CD4-positive, alpha-beta memory T cell (primary cell): ENCODE data around the gene SMIM1. TPM values are rescaled to one million over a fixed set of nuclear protein-coding genes. Genes with fewer than 3 reads are reported as not detected.

ENCODE experiments used
- CTCF ChIA-PET: fragments of 350-600 bp; sonication (Branson Sonifier 250); formaldehyde crosslinking; loops from one replicate; lab custom pipeline; 2021; ENCODE audit warnings: inconsistent platforms; ENCODE audit not compliant: partially characterized antibody; lab: Charles Lee
- POLR2A ChIA-PET: fragments of 350-600 bp; sonication (Branson Sonifier 250); formaldehyde crosslinking; loops from one replicate; lab custom pipeline; 2021; ENCODE audit not compliant: partially characterized antibody; lab: Charles Lee
- DNase-seq, 5 donors: peaks; one replicate each; pipeline versions ENCODE4 v3.0.0 to v3.0.0-alpha.2; 2020 to 2022; ENCODE audit warnings: mixed read lengths in 1 of 5
- H3K27ac ChIP-seq: one replicate; pipeline ENCODE4 v1.7.0; 2013; ENCODE audit warnings: low read depth, low read length
- H3K27me3 ChIP-seq: 2 replicates; pipeline ENCODE4 v1.7.0; 2013; ENCODE audit warnings: mild to moderate bottlenecking, low read length, moderate library complexity; ENCODE audit not compliant: insufficient read depth
- H3K36me3 ChIP-seq: 2 replicates; pipeline ENCODE4 v1.7.0; 2013; ENCODE audit warnings: mild to moderate bottlenecking, low read length, moderate library complexity; ENCODE audit not compliant: insufficient read depth
- H3K4me1 ChIP-seq: 2 replicates; pipeline ENCODE4 v1.7.0; 2013; ENCODE audit warnings: mild to moderate bottlenecking, low read length, moderate library complexity; ENCODE audit not compliant: insufficient read depth
- H3K4me3 ChIP-seq, 2 donors: one replicate each; pipeline ENCODE4 v1.7.0; 2013; ENCODE audit warnings: low read length in 2 of 2, mild to moderate bottlenecking in 1 of 2
- H3K9me3 ChIP-seq, 2 donors: one replicate each; pipeline ENCODE4 v1.7.0; 2013; ENCODE audit warnings: low read length in 2 of 2, control low read depth in 1 of 2; ENCODE audit not compliant: control insufficient read depth in 1 of 2
- H3K27ac Mint-ChIP-seq, 7 donors: one replicate each; pipeline ENCODE4 v1.8.0; 2020 to 2021; ENCODE audit warnings: mixed read lengths in 7 of 7, mild to moderate bottlenecking in 6 of 7, inconsistent platforms in 3 of 7, moderate library complexity in 3 of 7
- H3K27me3 Mint-ChIP-seq, 2 donors: one replicate each; pipeline ENCODE4 v1.8.0; 2020 to 2021; ENCODE audit warnings: mixed read lengths in 2 of 2
- H3K36me3 Mint-ChIP-seq, 2 donors: one replicate each; pipeline ENCODE4 v1.8.0; 2020 to 2021; ENCODE audit warnings: mixed read lengths in 2 of 2, inconsistent platforms in 1 of 2, mild to moderate bottlenecking in 1 of 2
- H3K4me1 Mint-ChIP-seq, 4 donors: one replicate each; pipeline ENCODE4 v1.8.0; 2020 to 2021; ENCODE audit warnings: mixed read lengths in 4 of 4, mild to moderate bottlenecking in 1 of 4
- H3K4me3 Mint-ChIP-seq, 8 donors: one replicate each; pipeline ENCODE4 v1.8.0; 2020 to 2021; ENCODE audit warnings: mixed read lengths in 8 of 8, mild to moderate bottlenecking in 7 of 8, moderate library complexity in 6 of 8, inconsistent platforms in 3 of 8
- H3K9me3 Mint-ChIP-seq, 8 donors: one replicate each; pipeline ENCODE4 v1.8.0; 2020 to 2021; ENCODE audit warnings: mixed read lengths in 8 of 8, mild to moderate bottlenecking in 5 of 8, inconsistent platforms in 3 of 8, moderate library complexity in 1 of 8
- intact Hi-C: fragments of 100-400 bp; cut with micrococcal nuclease; formaldehyde crosslinking; loops from one replicate; pipeline ENCODE4 v1.15.1; 2023
- polyA plus RNA-seq, 2 donors: library from polyadenylated mRNA; unstranded; fragments of 300-500 nt; fragmentation: Illumina TruSeq; gene quantifications; one replicate each; pipeline ENCODE4 v1.2.3, GENCODE V29; 2021
- total RNA-seq, 2 experiments: library from RNA; stranded (reverse); gene quantifications; one replicate each; pipeline ENCODE4 v1.2.3, GENCODE V29; 2021

SMIM1 gene
- total and polyA plus RNA-seq, 4 experiments from 2014 or later: 0.52 to 4.7 (median 2.3) TPM

- H3K27ac Mint-ChIP-seq: peak overlapping the region in 1 of 7 donors; percentile 77
- no peaks in the 10 kb centered on the region for H3K9me3 ChIP-seq
Observed at GRCh38 chr1:3779265-3779911, 6.8 kb downstream of the SMIM1 start.

GRCh38 chr1:3779912-3780416 lies 7.4 kb downstream of the SMIM1 start:
- CTCF ChIA-PET: no interaction called here
- Mint-ChIP-seq H3K9me3 (no peaks in the 10 kb centered on the region), H3K4me1 (peaks cover 3 to 13% (median 5%) of the 10 kb centered on the region in 4 donors), H3K27ac (peak overlapping the region in 1 of 7 donors; percentile 20), H3K36me3 (peaks cover 27 to 51% of the 10 kb centered on the region in 2 donors), H3K4me3 (no peak overlapping the region), H3K27me3 (no peaks in the 10 kb centered on the region)
- DNase-seq: no peak
- Histone ChIP-seq H3K36me3 (peaks cover 49% of the 10 kb centered on the region), H3K4me1 (peaks cover 11% of the 10 kb centered on the region), H3K27ac (no peak overlapping the region), H3K9me3 (no peaks in the 10 kb centered on the region), H3K27me3 (no peaks in the 10 kb centered on the region), H3K4me3 (no peak overlapping the region)
- intact Hi-C loops: no loop called here
- POLR2A ChIA-PET: no interaction called here

More at GRCh38 chr1:3779265-3779911, 6.8 kb downstream of the SMIM1 start:
- Mint-ChIP-seq H3K27me3 (no peaks in the 10 kb centered on the region), H3K9me3 (no peaks in the 10 kb centered on the region), H3K36me3 (peaks cover 25 to 47% of the 10 kb centered on the region in 2 donors), H3K4me3 (no peak overlapping the region), H3K4me1 (peaks cover 3 to 14% (median 5%) of the 10 kb centered on the region in 4 donors)
- POLR2A ChIA-PET: no interaction called here
- Histone ChIP-seq H3K27ac (no peak overlapping the region), H3K4me1 (peaks cover 12% of the 10 kb centered on the region), H3K27me3 (no peaks in the 10 kb centered on the region), H3K36me3 (peaks cover 45% of the 10 kb centered on the region), H3K4me3 (no peak overlapping the region)
- CTCF ChIA-PET: no interaction called here
- no peak for DNase-seq
- intact Hi-C loops: no loop called here

DNA sequence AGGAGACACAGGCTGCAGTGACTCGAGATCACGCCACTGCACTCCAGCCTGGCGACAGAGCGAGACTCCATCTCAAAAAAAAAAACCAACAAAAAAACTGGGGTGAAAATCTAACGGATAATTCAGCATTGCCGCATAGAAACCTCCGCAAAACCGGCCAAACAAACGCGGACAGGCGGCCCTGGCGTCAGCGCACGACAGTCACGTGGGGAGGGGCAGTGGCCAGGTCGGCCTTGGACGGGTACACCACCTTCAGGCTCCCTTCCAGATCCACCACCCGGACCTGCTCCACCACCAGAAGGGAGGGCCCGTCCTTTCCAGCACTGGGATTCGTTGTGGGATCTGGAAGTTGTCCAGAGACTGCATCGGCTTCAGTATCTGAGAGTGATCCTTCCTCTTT lies 8.4 kb downstream of the SMIM1 start:
- Histone ChIP-seq H3K27ac (no peak overlapping the region), H3K36me3 (peaks cover 58% of the 10 kb centered on the region), H3K9me3 (no peaks in the 10 kb centered on the region), H3K4me1 (peaks cover 2% of the 10 kb centered on the region), H3K4me3 (no peak overlapping the region), H3K27me3 (no peaks in the 10 kb centered on the region)
- Mint-ChIP-seq H3K27ac (no peak overlapping the region), H3K9me3 (no peaks in the 10 kb centered on the region), H3K27me3 (no peaks in the 10 kb centered on the region), H3K4me3 (no peak overlapping the region), H3K36me3 (peaks cover 33 to 59% of the 10 kb centered on the region in 2 donors), H3K4me1 (peaks cover under 1 to 4% (median 1%) of the 10 kb centered on the region in 4 donors)
- DNase-seq: no peak
- ChIA-PET CTCF (no interaction called here), POLR2A (no interaction called here)
- intact Hi-C loops: no loop called here

DNA sequence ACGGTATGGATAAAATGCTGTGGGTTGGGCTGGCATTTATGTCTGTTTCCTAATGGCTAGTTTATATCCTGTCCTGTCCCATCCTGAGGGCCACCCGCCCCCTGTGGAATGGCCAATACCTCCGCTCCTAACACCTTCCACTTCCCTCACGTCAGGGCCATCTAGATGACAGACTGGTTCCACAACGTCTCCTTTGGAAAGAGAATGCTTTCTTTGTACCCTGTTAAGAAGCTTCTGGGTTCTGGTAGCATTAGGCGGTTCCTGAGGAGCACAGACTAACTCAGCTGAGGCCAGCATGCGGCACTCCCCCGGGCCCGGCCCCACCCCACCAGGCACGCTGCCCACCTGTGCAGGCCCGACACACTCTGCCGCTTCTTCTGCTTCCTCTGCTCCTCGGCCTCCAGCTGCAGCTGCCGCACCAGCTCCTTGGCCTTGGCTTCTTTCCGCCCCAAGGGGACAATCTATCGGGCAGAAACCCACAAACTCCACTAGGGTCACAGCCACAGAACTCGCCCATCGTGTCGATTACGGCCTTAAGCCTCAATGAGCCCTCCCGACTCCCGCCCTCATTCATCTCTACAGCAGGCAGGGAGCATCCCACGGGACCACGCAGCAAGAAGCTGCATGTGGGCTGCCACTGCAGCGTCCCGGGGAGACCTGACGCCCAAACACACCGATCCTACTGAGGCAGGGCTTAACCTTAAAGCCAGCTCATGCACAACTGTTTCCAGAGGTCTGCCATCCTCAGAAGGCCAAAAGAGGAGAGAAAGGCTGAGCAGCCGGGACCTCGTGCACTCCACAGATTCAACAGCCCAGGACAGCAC lies 11.3 kb downstream of the SMIM1 start:
- no peak overlapping the region for H3K4me3 Mint-ChIP-seq
- H3K36me3 ChIP-seq: peaks cover 72% of the 10 kb centered on the region

GRCh38 chr1:3785045-3785444 lies 12.5 kb downstream of the SMIM1 start:
- Histone ChIP-seq H3K36me3 (peaks cover 64% of the 10 kb centered on the region), H3K27me3 (no peaks in the 10 kb centered on the region), H3K4me3 (no peak overlapping the region), H3K4me1 (peaks cover 22% of the 10 kb centered on the region), H3K9me3 (no peaks in the 10 kb centered on the region), H3K27ac (no peak overlapping the region)
- Mint-ChIP-seq H3K27me3 (no peaks in the 10 kb centered on the region), H3K4me1 (peaks cover 9 to 29% (median 16%) of the 10 kb centered on the region in 4 donors), H3K4me3 (no peak overlapping the region), H3K9me3 (peaks cover 0 to 2% (median 0%) of the 10 kb centered on the region in 8 donors), H3K27ac (peak overlapping the region in 1 of 7 donors; percentile 42), H3K36me3 (peaks cover 30 to 66% of the 10 kb centered on the region in 2 donors)
- DNase-seq: no peak
- ChIA-PET POLR2A (no interaction called here), CTCF (interaction anchor here (1.5 to 1.6 kb wide), 2 partner anchors 9 to 12 kb away, joined by 3 to 4 read pairs; partner anchors contain the start of gene LRRC47)
- intact Hi-C loops: no loop called here

More for the DNA sequence above, 11.3 kb downstream of the SMIM1 start:
- Histone ChIP-seq H3K4me1 (peaks cover 17% of the 10 kb centered on the region), H3K27ac (no peak overlapping the region), H3K27me3 (no peaks in the 10 kb centered on the region), H3K4me3 (no peak overlapping the region), H3K9me3 (no peaks in the 10 kb centered on the region)
- intact Hi-C loops: no loop called here
- Mint-ChIP-seq H3K27ac (no peak overlapping the region), H3K9me3 (peaks cover 0 to 2% (median 0%) of the 10 kb centered on the region in 8 donors), H3K36me3 (peaks cover 36 to 72% of the 10 kb centered on the region in 2 donors), H3K4me1 (peaks cover 7 to 20% (median 14%) of the 10 kb centered on the region in 4 donors), H3K27me3 (no peaks in the 10 kb centered on the region)
- DNase-seq: no peak
- POLR2A ChIA-PET: no interaction called here
- CTCF ChIA-PET: interaction anchor here (1.8 kb wide), 1 partner anchor 10 kb away, joined by 5 read pairs; no protein-coding TSS in a partner anchor

DNA sequence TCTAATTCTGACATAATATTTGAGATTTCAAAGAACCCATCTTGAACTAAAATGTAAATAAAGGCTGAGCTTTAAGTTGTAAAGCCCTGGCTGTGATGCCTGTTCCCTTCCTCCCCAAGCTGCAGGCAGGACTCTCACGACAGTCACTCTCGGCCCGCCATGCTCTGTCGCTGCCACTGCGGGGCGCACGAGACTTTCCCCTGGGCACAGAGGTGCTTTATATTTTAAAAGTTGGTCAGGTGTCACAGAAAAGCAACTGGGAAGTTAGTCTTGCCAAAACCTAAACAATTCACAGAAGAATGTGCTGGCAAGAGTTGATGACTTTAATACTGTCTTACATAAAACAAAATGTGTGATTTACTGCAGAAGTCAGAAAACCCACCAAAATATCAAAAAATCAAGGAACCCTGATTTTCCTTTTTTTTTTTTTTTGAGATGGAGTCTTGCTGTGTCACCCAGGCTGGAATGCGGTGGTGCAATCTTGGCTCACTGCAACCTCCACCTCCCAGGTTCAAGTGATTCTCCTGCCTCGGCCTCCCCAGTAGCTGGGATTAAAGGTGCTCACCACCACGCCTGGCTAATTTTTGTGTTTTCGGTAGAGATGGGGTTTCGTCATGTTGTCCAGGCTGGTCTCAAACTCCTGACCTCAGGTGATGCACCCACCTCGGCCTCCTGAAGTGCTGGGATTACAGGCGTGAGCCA lies 13.1 kb downstream of the SMIM1 start:
- CTCF ChIA-PET: interaction anchor here (1.5 to 2.0 kb wide), 3 partner anchors 10 to 12 kb away, joined by 3 to 4 read pairs (median 4); partner anchors contain the start of gene LRRC47
- Histone ChIP-seq H3K36me3 (peaks cover 59% of the 10 kb centered on the region), H3K4me3 (no peak overlapping the region), H3K27ac (no peak overlapping the region), H3K27me3 (no peaks in the 10 kb centered on the region), H3K4me1 (peaks cover 22% of the 10 kb centered on the region), H3K9me3 (no peaks in the 10 kb centered on the region)
- Mint-ChIP-seq H3K27me3 (no peaks in the 10 kb centered on the region), H3K9me3 (peaks cover 0 to 2% (median 0%) of the 10 kb centered on the region in 8 donors), H3K4me1 (peaks cover 9 to 29% (median 16%) of the 10 kb centered on the region in 4 donors), H3K36me3 (peaks cover 25 to 60% of the 10 kb centered on the region in 2 donors), H3K27ac (peak overlapping the region in 1 of 7 donors; percentile 42), H3K4me3 (no peak overlapping the region)
- no peak for DNase-seq
- POLR2A ChIA-PET: no interaction called here
- intact Hi-C loops: no loop called here
